GM06990 (cell line): Measurements from ENCODE around the gene SLC37A2.

Experiments used
- DNase-seq: peaks from one replicate; pipeline ENCODE4 v3.0.0-alpha.2; 2011; ENCODE audit not compliant: insufficient read length; ENCODE audit errors: extremely low read depth
- H3K27me3 ChIP-seq: replicated peaks from 2 replicates; pipeline ENCODE4 v1.6.0; 2011; ENCODE audit warnings: low read length; ENCODE audit not compliant: control insufficient read depth, insufficient read depth
- H3K36me3 ChIP-seq: 2 replicates; pipeline ENCODE4 v1.5.1; 2011; ENCODE audit warnings: low read length; ENCODE audit not compliant: control insufficient read depth, insufficient read depth
- H3K4me3 ChIP-seq: replicated peaks from 2 replicates; pipeline ENCODE4 v1.5.1; 2011; ENCODE audit warnings: low read depth, mild to moderate bottlenecking, control low read depth, low read length
- TF ChIP-seq, protein P1 (sequence below): IDR thresholded peaks from 2 replicates; pipeline ENCODE4 v1.5.1; 2011; ENCODE audit warnings: low read length, control low read depth, mild to moderate bottlenecking, inconsistent platforms; ENCODE audit not compliant: insufficient read depth, poor library complexity, severe bottlenecking

Gene SLC37A2

DNA sequence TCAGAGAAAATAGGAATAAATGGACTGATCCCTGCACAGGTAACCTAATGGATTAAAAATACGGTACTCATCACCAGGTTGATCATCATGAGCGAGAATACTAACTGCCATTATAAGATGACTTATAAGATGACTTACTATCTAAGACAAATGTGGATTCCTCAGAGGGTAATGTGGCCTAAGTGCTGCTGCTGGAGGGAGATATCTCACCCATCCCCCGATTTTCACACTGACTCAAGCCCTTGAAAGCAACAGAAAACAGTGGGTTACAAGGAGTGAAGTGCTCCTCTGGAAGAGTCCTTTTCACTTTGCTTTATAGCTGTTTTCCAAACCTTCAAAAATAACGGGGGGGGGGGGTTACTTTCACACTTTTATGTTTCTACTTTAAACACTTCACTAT is 47.4 kb downstream of the SLC37A2 start:
- Histone ChIP-seq H3K27me3 (no peaks in the 10 kb centered on the region), H3K4me3 (peak overlapping the region; percentile 77), H3K36me3 (no peaks in the 10 kb centered on the region)
- no peak for DNase-seq
- TF ChIP-seq, protein P1, sequence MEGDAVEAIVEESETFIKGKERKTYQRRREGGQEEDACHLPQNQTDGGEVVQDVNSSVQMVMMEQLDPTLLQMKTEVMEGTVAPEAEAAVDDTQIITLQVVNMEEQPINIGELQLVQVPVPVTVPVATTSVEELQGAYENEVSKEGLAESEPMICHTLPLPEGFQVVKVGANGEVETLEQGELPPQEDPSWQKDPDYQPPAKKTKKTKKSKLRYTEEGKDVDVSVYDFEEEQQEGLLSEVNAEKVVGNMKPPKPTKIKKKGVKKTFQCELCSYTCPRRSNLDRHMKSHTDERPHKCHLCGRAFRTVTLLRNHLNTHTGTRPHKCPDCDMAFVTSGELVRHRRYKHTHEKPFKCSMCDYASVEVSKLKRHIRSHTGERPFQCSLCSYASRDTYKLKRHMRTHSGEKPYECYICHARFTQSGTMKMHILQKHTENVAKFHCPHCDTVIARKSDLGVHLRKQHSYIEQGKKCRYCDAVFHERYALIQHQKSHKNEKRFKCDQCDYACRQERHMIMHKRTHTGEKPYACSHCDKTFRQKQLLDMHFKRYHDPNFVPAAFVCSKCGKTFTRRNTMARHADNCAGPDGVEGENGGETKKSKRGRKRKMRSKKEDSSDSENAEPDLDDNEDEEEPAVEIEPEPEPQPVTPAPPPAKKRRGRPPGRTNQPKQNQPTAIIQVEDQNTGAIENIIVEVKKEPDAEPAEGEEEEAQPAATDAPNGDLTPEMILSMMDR = no peak

DNA sequence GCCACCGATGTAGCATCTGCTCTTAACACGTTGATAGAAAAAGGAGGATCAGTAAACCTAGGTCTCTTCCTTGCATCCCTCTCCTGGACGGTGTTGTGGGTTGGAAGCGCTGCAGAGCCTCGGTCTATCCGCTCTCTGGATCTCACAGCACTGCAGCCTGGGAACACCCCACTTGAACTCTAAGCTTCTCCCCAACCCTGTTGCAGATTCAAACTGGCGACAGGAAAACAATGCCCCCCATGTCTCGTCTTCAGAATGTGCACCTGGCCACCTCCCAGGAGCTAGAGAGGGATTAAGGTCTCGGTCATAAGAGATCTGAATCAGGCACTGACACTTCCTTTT is 47.9 kb downstream of the SLC37A2 start:
- H3K4me3 ChIP-seq = peak overlapping the region; percentile 77
- DNase-seq = no peak
- TF ChIP-seq, protein P1 = no peak

GRCh38 chr11:125111343-125112207 is 48.5 kb downstream of the SLC37A2 start, which contains the start of gene TMEM218:
TMEM218 (minus strand) TSS chr11:125111626; CDS start chr11:125102241, 9,385 bp downstream.
- H3K27me3 ChIP-seq = no peaks in the 10 kb centered on the region
- H3K36me3 ChIP-seq = no peaks in the 10 kb centered on the region
- TF ChIP-seq, protein P1 = no peak
- DNase-seq = peak; percentile 100
- H3K4me3 ChIP-seq = peak within 1 kb of the TSS; percentile 77

More for the DNA sequence above, 47.9 kb downstream of the SLC37A2 start:
- Histone ChIP-seq H3K27me3 (no peaks in the 10 kb centered on the region), H3K36me3 (no peaks in the 10 kb centered on the region)

GRCh38 chr11:125112208-125112604 is 49.1 kb downstream of the SLC37A2 start:
- TF ChIP-seq, protein P1 = no peak
- Histone ChIP-seq H3K4me3 (peak overlapping the region; percentile 58), H3K27me3 (no peaks in the 10 kb centered on the region), H3K36me3 (no peaks in the 10 kb centered on the region)
- DNase-seq = no peak

GRCh38 chr11:125114518-125114917 is 51.4 kb downstream of the SLC37A2 start:
- no peak for DNase-seq
- Histone ChIP-seq H3K4me3 (no peak overlapping the region), H3K36me3 (no peaks in the 10 kb centered on the region), H3K27me3 (no peaks in the 10 kb centered on the region)
- TF ChIP-seq, protein P1 = no peak

DNA sequence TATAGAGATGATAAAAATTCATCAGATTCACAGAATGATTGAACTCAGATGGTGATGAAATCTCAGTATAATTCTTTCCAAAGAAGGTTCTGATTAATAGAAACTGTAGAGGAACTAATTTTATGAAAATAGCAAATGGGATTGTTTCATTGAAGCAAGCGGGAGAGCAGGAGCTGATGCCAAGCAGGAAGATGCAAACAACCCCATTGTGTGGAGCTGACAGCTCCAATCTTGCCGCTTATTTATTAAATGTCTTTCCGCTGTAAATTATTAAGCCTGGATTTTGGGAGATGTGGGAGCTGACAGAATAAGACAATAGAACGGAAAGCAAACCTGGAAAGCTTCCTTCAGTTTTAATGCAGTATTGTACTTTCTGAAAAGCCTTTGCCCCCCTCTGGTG is 54.3 kb downstream of the SLC37A2 start:
- TF ChIP-seq, protein P1 = no peak
- no peak overlapping the region for H3K4me3 ChIP-seq
- no peak for DNase-seq
- H3K27me3 ChIP-seq = no peaks in the 10 kb centered on the region
- no peaks in the 10 kb centered on the region for H3K36me3 ChIP-seq
